HG03469 (cell line): ENCODE data around the gene MYRIP.
"Not testable (repeated sequence)": the region's sequence is repeated elsewhere in the genome, so short reads cannot be mapped to it uniquely, and the experiment has no call there.

Experiments
- ATAC-seq: cut with Tn5 transposase; IDR thresholded peaks from one replicate; pipeline ENCODE4 v1.9.1; 2021; ENCODE audit warnings: mild to moderate bottlenecking, moderate library complexity, moderate number of reproducible peaks; ENCODE audit not compliant: unreplicated experiment

MYRIP gene

DNA sequence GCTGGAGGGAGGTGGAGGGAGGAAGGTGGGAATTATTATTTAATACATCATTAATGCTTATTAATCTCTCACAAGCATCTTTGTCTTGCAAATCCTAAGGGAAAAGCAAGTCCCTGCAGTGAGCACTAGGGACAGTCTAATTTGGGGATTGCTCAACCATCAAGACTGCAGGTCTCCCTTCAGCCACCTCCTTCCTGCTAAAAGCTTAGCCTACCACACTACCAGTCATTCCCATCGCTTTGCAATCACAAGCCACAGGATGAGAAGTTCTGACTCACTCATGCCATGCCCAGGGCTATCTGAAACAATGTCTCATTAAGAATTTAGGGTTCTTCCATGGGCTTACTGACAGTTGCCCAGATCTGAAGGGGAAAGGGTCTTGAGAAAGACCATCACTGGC lies 449.1 kb downstream of the MYRIP start:
- ATAC-seq: no peak

DNA sequence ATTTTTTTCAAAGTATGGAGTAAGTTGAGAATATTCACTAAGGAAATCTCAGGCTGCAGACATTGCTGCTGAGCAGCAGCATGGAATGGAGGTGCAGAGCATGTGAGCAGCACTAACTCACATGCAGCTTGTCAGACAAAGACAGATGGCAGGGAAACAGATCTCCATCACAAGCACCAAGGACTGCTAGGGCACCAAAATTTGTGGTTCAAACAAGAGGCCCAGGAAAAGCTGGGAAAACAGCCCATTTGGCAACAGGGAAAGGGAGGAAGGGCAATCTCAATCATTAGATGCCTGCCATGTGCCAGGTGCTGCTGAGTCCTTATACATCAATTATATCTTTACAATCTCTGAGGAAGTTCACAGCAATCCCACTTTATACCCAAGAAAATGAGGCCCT lies 452.9 kb downstream of the MYRIP start:
- no peak for ATAC-seq

DNA sequence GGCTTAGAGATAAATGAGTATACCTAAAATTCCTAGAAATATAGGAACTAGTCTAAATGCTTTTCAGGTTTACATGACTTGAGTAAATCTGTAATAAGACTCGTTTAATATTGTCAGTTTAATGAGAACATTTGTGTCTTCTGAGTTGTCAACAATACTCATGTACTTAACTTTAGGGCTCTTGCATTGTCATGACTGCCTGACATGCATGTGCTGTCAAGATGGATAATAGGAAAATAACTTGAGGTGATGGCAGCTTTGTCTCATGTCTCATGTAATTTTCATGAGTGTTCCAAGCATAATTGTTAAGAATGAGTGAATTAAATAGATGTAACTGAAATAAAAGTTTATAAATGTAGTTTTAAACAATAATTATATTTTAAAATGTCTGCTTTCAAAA lies 455.0 kb downstream of the MYRIP start:
- no peak for ATAC-seq

DNA sequence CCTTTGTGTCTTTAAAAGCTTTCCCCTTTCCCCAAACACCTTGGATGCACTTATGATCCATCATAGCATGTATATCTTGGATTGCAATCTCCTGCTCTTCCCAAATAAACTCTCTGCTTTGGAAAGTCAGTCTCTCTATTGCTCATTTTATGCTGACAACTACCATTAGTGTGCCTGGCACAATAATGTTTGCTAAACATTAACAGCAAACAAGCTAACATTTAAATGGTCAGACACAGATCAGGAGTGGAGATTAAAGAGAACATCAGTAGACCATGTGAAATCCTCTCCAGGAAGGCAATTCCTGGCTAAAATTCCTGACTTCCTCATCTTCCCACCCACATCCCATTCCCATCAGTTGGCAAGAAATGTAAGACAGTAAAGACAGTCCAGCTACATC lies 455.8 kb downstream of the MYRIP start:
- ATAC-seq: no peak

DNA sequence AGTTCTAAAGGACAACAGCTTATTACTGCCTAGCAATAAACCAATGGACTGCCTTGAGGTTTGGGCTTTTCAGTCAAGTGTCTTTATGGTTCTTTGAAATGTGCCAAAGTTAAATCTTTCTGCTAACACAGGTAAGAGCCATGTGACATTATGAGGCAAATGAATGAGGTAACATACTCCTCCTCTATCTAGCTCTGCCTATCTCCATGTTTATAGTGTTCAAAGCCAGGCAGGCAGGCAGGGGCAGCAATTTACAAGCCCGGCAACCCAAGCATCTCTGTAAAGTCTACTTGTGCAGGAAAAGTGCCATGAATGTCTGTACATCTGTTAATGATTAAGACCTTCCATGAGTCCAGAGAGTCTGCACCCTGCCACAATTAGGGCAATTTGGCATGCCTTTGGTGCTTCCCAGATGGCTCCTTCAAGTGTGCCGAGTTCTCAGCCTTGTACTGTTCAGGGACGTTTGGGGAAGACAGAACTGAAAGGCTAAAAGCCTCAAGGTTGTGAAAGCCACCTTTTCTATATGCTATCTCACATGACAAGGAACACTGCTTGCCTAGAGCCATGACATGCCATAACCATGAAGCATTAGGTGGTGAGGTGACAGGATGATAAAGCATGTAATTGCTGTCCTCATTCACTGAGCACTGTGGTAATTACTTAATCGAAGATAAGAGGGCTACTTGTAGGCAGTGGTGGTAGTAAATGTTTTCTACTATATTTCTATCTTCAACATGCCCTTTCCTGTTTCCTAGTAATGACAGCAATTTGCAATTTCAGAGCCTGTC lies 458.7 kb downstream of the MYRIP start:
- no peak for ATAC-seq

DNA sequence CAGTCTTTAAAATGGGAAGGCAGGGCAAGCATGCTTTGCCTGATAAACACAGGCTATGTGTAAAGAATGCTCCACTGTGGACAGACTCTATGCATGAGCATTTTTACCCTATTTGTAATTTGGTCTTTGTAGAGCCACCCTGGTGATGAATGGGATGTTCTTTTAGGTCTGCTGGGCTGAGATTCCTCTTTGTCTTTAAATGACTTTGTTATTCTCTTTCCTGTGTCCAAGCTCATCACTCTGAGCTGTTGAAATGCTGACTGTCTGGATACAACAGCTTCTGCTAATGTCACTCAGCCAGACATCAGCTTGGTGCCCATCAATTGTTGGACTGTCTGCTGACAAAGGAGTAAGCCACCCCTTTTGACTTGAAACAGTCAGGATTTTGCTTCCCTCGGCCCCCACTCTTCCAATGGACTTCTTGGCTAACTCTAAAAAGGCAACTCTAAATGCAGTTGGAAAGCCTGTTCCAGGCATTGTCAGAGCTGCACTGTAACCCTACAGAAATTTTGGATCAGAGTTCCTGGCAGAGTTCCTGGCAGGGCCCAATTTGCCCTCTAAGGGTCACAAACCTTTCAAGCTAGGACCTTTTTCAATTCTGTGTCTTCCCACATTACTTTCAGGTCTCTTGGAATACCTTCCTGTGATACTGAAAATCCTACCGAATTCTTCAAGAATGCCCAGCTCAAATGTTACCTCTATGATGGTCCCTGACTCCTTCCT lies 459.6 kb downstream of the MYRIP start:
- ATAC-seq: no peak

DNA sequence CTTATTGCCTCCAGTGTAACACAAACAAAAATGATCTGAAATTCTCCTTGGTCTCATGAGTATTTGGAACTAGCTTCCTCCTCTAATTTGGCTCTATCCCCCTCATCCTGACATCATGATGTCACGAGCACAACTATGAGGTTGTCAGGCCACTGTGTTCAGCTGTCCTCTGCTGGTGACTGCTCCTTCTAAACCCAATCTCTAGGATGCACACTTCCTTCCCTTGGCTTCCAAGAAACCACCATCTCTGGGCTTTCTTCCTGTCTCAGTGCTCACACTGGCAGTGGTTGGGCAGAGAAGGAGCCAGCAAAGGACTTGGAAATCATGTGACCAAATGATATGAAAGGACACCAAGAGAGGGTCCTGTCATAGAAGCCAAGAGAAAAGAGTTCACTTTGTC lies 469.4 kb downstream of the MYRIP start:
- ATAC-seq: no peak

DNA sequence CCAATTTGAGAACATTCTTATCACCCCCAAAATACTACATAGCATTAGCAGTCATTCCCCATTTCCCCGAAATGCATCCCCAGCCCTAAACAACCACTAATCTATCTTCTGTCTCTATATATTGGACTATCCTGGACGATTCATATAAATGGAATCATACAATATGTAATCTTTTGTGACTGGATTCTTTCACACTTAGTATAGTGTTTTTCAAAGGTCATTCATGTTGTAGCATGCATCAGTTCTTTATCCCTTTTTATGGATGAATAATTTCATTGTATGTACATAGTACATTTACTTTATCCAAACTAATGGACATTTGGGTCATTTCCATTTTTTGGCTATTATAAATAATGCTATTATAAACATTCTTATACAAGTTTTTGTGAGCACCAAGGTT lies 472.6 kb downstream of the MYRIP start:
- ATAC-seq: no peak

DNA sequence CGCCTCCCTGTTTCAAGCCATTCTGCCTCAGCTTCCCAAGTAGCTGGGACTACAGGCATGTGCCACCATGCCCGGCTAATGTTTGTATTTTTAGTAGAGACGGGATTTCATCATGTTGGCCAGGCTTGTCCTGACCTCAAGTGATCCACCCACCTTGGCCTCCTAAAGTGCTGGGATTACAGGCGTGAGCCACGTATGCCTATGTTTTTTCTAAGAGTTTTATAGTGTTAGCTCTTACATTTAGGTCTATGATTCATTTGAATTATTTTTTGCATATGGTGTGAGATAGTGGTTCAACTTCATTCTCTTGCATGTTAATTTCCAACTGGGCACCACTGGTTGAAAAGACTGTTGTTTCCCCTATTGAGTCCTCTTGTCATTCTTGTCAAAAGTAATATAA lies 473.6 kb downstream of the MYRIP start:
- ATAC-seq: not testable (repeated sequence)

DNA sequence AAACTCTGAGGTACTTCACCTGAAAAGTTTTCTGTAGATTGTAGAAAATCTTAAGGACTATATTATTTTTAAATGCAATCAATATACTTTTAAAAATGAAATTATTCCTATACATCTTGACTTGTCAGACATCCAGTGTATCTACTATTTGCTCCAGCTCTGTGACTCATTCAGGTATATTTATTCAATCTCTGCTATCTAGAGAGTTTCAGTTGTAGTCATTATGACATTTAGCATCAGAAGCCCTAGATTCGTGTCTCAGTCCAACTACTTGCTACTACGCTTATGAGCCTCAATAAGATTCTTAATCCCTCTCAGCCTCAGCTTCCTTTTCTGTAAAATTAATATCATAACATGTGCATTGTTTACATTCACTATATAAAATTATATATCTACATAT lies 477.8 kb downstream of the MYRIP start:
- ATAC-seq: no peak

DNA sequence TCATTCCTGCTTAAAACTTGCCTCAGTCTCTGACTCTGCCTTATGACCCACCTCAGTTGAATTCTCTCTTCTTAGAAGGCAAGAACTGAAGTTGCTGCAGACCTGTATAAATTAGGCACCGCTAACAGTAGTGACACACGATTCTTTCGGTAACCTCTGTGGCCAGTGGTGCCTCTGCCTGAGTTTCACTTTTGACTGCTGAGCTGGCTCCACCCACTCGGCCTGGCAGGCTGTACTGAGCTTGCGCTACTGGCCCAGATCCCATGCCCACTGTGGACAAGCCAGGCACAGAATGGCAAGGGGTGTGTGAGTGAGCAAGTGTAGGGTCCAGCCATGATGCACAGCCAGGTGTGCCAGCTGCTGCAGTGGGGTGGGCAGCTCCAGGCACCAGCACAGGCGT lies 481.0 kb downstream of the MYRIP start:
- no peak for ATAC-seq

DNA sequence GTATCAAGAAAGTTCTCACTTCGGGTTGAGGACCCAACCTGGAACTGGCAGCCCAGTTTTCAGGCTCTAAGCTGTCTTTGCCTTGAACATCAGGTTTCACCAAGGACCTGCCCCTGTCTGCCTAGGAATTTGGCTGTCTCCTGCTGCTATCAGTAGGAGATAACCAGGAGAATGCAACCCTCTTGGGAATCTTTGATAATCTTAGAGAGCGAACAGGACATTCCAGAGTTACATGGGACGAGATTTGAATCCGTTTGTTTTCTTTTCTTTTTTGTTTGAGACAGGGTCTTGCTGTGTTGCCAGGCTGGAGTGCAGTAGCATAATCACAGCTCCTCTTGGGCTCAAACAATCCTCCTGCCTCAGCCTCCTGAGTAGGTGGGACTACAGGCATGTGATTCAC lies 482.1 kb downstream of the MYRIP start:
- no peak for ATAC-seq

DNA sequence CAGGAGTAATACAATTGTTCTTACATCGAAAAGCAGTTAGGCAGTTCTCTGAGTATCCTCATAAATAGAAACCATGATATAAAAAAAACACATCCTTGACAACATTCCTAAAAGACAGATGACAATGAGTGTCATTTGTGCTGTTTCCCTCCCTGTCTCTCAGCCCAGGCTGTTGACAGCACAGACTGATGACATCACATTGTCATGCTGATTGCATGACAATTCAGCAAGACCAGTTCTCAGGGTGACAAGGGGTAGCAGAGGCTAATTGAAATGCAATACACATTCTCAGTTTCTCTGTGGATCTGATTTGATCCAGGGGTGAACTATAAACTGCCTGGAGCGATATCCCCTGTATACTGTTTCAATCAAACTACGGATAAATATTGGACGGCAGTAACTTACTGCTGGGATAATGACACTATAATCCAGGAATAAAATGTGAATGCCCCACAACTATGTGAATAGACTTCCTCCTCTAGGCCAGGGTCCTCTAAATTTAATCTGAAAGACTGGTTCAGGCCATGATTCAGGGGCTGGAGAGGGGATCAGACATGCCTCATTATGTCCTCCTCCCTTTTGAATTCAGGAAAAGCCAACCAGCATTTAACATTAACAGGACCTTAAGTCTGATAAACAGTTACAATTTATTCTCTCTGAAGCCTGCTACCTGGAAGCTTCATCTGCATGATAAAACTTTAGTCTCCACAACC lies 483.4 kb downstream of the MYRIP start:
- ATAC-seq: no peak

DNA sequence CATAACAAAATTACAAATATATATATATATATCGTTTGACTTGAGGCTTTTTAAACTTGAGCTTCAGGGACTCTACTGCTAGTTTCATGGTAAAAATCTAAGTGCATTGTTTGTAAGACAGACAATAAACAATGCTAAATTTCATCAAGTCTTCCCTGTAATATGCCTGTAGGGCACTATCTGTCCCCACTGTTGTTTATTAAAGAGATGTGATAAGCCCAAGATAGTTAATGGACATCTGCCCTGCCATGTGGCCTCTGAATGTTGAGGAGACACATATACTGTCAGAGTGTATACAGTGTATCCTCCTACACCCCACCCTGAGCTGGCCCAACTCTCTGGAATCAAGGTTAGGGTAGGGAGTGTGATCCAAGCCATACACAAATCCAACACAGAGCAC lies 485.0 kb downstream of the MYRIP start:
- no peak for ATAC-seq

DNA sequence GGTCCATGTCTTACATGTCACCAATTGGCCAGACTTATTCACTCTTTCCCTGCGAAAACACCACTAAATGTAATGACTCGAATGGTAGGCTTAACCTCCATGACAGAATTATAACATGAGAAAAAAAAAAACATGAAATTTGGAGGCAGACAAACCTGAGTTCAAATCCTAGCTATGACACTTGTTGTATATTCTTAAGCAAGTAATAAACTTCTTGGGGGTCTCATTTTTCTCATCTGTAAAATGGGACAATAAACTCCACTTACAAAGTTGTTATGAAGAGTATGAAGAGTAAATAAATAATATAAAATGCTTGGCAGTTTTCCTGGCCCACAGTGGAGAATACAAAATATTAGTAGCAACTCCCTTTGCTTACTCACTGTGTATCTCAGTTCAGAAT lies 488.7 kb downstream of the MYRIP start:
- no peak for ATAC-seq

DNA sequence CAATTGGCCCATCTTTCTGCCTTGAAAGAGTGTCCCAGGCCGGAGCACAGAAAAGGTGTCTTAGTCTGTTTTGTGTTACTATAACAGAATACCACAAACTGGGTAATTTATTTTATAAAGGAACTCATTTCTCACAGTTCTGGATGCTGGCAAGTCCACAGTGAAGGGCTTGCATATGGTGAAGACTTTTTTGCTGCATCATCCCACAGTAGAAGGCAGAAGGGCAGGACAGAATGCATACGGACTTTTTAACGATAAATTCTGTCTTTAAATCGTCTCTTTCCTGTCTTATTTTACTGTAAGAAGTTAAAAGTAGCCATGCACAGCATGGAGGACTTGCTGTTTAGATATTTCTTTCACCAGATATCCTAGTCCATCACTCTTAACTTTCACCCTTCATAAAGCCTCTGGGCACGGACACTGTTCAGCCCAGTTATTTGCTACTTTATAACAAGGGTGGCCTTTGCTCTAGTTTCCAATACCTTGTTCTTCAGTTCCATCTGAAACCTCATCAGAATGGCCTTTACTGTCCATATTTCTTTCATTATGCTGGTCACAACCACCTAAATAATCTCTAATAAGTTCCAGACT lies 489.8 kb downstream of the MYRIP start:
- ATAC-seq: no peak

DNA sequence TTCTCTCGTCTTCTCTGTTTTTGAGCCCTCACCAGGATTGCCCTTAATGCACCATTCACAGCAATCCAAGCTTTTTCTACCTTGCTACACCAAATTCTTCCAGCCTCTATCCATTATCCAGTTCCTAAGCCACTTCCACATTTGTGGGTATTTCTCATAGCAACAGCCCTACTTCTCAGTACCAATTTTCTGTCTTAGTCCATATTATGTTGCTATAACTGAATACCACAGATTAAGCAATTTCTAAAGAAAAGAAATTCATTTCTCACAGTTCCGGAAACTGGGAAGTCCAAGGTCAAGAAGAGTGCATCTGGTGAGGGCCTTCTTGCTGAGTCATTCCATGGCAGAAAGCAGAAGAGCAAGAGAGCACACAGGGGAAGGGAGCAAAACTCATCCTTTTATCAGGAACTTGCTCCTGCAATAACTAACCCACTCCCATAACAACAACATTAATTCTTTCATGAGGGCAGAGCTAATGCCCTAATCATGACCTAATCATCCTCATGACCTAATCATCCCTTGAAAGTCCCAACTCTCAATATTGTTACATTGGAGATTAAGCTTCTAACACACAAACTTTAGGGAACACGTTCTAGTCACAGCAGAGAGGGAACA lies 490.4 kb downstream of the MYRIP start:
- no peak for ATAC-seq

DNA sequence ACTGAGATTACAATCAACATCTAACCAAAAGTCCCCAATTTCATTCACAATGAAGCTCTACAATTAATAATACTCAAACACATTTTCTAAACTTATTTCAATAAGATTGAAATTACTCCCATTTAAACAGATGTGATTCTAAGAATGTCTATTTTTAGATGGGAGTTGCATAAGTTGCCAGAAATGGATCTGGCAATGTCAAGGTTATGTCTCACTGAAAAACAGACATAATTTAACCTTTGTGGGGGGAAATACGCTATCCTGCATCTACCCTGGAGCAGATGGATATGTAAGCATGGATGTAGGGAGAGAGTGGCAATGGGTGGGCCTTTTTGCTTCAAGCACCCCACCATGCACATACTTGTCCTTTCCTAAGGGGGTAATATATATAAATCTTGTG lies 493.4 kb downstream of the MYRIP start:
- no peak for ATAC-seq

DNA sequence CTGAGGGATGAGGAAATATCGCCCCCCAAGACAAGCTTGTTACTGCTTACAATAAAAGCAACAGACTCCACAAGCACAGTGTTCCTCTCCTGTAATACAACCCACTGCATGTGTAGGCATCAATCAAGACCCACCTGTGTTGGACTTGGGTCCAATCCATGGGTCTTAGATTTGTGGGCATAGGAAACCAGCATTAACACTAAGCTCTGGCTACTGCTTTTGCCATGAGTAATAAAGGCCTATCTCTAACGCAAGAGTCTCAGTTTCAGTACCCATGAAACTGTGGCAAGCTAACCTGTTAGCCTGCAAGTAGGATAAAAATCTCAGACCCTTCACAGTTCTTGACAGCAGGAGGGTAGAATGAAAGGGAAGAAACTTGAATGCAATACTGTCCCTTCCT lies 494.9 kb downstream of the MYRIP start:
- ATAC-seq: no peak

DNA sequence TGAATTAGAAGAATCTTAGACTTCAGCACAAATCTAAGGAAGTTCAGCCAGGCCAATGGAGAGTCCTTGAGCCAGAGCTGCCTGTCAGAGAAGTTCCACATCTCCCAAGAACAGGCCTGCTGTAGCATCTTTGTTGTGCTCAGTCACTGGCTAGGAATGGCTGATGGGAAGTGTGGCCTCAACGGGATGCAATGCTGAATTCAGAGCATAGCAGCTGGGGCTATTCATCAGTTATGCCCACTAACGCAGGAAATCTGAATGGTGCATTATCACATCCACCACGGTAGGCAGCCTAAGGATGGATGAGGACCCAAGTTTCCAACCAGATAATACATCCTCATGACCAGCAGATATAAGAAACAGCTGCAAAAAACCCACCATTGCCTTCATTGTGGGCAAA lies 496.9 kb downstream of the MYRIP start:
- ATAC-seq: no peak

DNA sequence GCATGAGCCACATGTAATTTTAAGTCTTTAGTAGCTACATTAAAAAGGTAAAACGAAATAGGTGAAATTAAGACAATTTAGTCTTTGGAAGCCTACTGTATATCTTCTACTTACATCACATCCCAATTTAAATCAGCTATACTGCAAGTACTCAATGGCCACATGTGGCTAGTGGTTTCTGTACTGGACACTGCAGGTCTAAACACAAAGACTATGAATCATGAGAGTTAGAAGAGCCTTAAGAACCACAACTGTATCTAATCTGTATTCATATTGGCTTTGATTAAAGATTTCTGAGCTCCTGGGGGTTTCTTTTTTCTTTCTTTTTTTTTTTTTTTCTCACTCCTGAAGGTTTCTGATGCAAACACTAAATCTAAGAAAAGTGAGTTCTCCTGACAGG lies 497.8 kb downstream of the MYRIP start:
- ATAC-seq: no peak
